Peyer's patch (tissue), 4 donors: ENCODE measurements around the gene HSD11B1L.

Experiments used
- POLR2A ChIP-seq, 2 donors: fragments of 450-650 bp; IDR thresholded peaks; one replicate each; pipeline ENCODE4 v1.5.1; 2017; ENCODE audit warnings: antibody characterized with exemption in 2 of 2, mild to moderate bottlenecking in 2 of 2, moderate library complexity in 2 of 2
- TF ChIP-seq, protein P1 (sequence below), 6 experiments: fragments of 450-650 bp in 4 of 6; fragments of 200-600 bp in 2 of 6; sonication (generic) in 1 of 6; IDR thresholded peaks; one replicate each; pipeline ENCODE4 v1.5.1; 2017 to 2019; ENCODE audit warnings: antibody characterized with exemption in 6 of 6, mild to moderate bottlenecking in 3 of 6, moderate library complexity in 1 of 6

DNA sequence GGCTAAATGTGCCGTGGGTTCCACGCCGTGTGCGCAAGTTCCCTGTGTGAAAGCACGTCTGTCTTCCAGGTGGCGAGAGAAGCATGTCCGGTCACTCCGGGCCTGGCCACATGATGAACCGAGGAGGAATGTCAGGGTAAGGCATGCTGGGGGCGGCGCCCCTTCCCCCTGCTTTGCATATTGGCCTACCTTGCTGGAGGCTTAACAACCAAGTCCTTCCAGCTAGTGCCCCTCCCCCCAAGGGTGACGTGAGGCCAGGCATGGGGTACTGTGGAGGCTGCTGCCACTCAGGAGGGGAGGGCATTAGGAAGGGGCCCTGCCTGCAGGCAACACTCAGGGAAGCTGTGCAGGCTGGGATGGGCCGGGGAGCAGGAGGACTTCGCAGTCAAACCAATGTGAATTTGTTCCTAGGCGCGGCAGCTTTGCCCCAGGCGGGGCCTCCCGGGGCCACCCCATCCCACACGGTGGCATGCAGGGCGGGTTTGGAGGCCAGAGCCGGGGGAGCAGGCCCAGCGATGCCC lies 13.0 kb upstream of the HSD11B1L start:
- no peak for TF ChIP-seq POLR2A (IDR thresholded peaks at IDR 0.05)
- TF ChIP-seq, protein P1, sequence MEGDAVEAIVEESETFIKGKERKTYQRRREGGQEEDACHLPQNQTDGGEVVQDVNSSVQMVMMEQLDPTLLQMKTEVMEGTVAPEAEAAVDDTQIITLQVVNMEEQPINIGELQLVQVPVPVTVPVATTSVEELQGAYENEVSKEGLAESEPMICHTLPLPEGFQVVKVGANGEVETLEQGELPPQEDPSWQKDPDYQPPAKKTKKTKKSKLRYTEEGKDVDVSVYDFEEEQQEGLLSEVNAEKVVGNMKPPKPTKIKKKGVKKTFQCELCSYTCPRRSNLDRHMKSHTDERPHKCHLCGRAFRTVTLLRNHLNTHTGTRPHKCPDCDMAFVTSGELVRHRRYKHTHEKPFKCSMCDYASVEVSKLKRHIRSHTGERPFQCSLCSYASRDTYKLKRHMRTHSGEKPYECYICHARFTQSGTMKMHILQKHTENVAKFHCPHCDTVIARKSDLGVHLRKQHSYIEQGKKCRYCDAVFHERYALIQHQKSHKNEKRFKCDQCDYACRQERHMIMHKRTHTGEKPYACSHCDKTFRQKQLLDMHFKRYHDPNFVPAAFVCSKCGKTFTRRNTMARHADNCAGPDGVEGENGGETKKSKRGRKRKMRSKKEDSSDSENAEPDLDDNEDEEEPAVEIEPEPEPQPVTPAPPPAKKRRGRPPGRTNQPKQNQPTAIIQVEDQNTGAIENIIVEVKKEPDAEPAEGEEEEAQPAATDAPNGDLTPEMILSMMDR (IDR thresholded peaks at IDR 0.05) = no peak
